Measurements from ENCODE around the gene NOL8. TPM values are rescaled to one million over a fixed set of nuclear protein-coding genes. Genes with fewer than 3 reads are reported as not detected.

The NOL8 gene
- total RNA-seq, 1 donor from 2014 or later: 40.1 TPM

GRCh38 chr9:92270511-92270910, 54.6 kb downstream of the NOL8 start:
- Mint-ChIP-seq H3K27me3 (ENCODE audit: low read depth) (no peaks in the 10 kb centered on the region), H3K9me3 (no peaks in the 10 kb centered on the region), H3K36me3 (ENCODE audit: low read depth) (peaks cover 14% of the 10 kb centered on the region), H3K4me1 (no peaks in the 10 kb centered on the region), H3K27ac (ENCODE audit: unreplicated experiment) (no peak overlapping the region), H3K4me3 (no peak overlapping the region)
- no peak for TF ChIP-seq CTCF (conservative IDR thresholded peaks at IDR 0.05)
- DNase-seq (ENCODE audit: low read depth, low spot score): no peak

- no peak overlapping the region for H3K27ac Mint-ChIP-seq (ENCODE audit: unreplicated experiment)
- no peaks in the 10 kb centered on the region for H3K4me1 Mint-ChIP-seq
- no peaks in the 10 kb centered on the region for H3K27me3 Mint-ChIP-seq (ENCODE audit: low read depth)
- DNase-seq (ENCODE audit: low read depth, low spot score): no peak
- H3K36me3 Mint-ChIP-seq (ENCODE audit: low read depth): peaks cover 12% of the 10 kb centered on the region
- H3K4me3 Mint-ChIP-seq: no peak overlapping the region
- no peak for TF ChIP-seq CTCF (conservative IDR thresholded peaks at IDR 0.05)
- H3K9me3 Mint-ChIP-seq: no peaks in the 10 kb centered on the region
Measured at GRCh38 chr9:92266486-92266885, 58.7 kb downstream of the NOL8 start.

- Mint-ChIP-seq H3K36me3 (ENCODE audit: low read depth) (peaks cover 9% of the 10 kb centered on the region), H3K9me3 (no peaks in the 10 kb centered on the region), H3K4me3 (no peak overlapping the region), H3K27ac (ENCODE audit: unreplicated experiment) (no peak overlapping the region), H3K27me3 (ENCODE audit: low read depth) (no peaks in the 10 kb centered on the region), H3K4me1 (no peaks in the 10 kb centered on the region)
- no peak for DNase-seq (ENCODE audit: low read depth, low spot score)
- TF ChIP-seq CTCF (conservative IDR thresholded peaks at IDR 0.05): no peak
Measured at GRCh38 chr9:92265154-92265553, 60.0 kb downstream of the NOL8 start.

GRCh38 chr9:92263131-92263530, 62.0 kb downstream of the NOL8 start:
- Mint-ChIP-seq H3K4me1 (no peaks in the 10 kb centered on the region), H3K27me3 (ENCODE audit: low read depth) (no peaks in the 10 kb centered on the region), H3K36me3 (ENCODE audit: low read depth) (peaks cover 4% of the 10 kb centered on the region), H3K4me3 (no peak overlapping the region), H3K27ac (ENCODE audit: unreplicated experiment) (no peak overlapping the region), H3K9me3 (no peaks in the 10 kb centered on the region)
- TF ChIP-seq CTCF (conservative IDR thresholded peaks at IDR 0.05): no peak
- DNase-seq (ENCODE audit: low read depth, low spot score): no peak

GRCh38 chr9:92257327-92257726, 67.8 kb downstream of the NOL8 start:
- no peaks in the 10 kb centered on the region for H3K4me1 Mint-ChIP-seq
- H3K36me3 Mint-ChIP-seq (ENCODE audit: low read depth): peaks cover 2% of the 10 kb centered on the region
- no peaks in the 10 kb centered on the region for H3K27me3 Mint-ChIP-seq (ENCODE audit: low read depth)
- H3K4me3 Mint-ChIP-seq: no peak overlapping the region
- H3K9me3 Mint-ChIP-seq: no peaks in the 10 kb centered on the region
- TF ChIP-seq CTCF (conservative IDR thresholded peaks at IDR 0.05): no peak
- no peak for DNase-seq (ENCODE audit: low read depth, low spot score)
- H3K27ac Mint-ChIP-seq (ENCODE audit: unreplicated experiment): no peak overlapping the region

All from neural crest cell (in vitro differentiated cells).